Immature natural killer cell (primary cell): ENCODE results near the gene SLC18A2. TPM values are rescaled to one million over a fixed set of nuclear protein-coding genes. Genes with fewer than 3 reads are reported as not detected.

ENCODE experiments used
- DNase-seq, 3 donors: peaks; one replicate each; pipeline ENCODE4 v3.0.0; 2022; ENCODE audit warnings: mixed read lengths in 1 of 3
- H3K27ac Mint-ChIP-seq, 6 donors: one replicate each; pipeline ENCODE4 v1.8.0; 2020; ENCODE audit warnings: mixed read lengths in 6 of 6, mild to moderate bottlenecking in 5 of 6, inconsistent platforms in 4 of 6, moderate library complexity in 3 of 6
- H3K27me3 Mint-ChIP-seq, 3 donors: one replicate each; pipeline ENCODE4 v1.8.0; 2020 to 2021; ENCODE audit warnings: low read depth in 3 of 3, mild to moderate bottlenecking in 3 of 3, mixed read lengths in 3 of 3, moderate library complexity in 3 of 3, inconsistent platforms in 1 of 3
- H3K36me3 Mint-ChIP-seq, 3 donors: one replicate each; pipeline ENCODE4 v1.8.0; 2020; ENCODE audit warnings: mixed read lengths in 3 of 3, inconsistent platforms in 2 of 3, mild to moderate bottlenecking in 2 of 3
- H3K4me1 Mint-ChIP-seq, 2 donors: one replicate each; pipeline ENCODE4 v1.8.0; 2020; ENCODE audit warnings: inconsistent platforms in 2 of 2, mild to moderate bottlenecking in 2 of 2, mixed read lengths in 2 of 2, moderate library complexity in 1 of 2
- H3K4me3 Mint-ChIP-seq, 5 donors: one replicate each; pipeline ENCODE4 v1.8.0; 2020; ENCODE audit warnings: mild to moderate bottlenecking in 5 of 5, mixed read lengths in 5 of 5, inconsistent platforms in 3 of 5, moderate library complexity in 3 of 5
- H3K9me3 Mint-ChIP-seq, 6 donors: one replicate each; pipeline ENCODE4 v1.8.0; 2020; ENCODE audit warnings: mild to moderate bottlenecking in 6 of 6, mixed read lengths in 6 of 6, inconsistent platforms in 4 of 6, moderate library complexity in 3 of 6
- polyA plus RNA-seq, 3 donors: library from polyadenylated mRNA; unstranded; fragments of 300-500 nt; fragmentation: Illumina TruSeq; gene quantifications; one replicate each; pipeline ENCODE4 v1.2.3, GENCODE V29; 2021

The SLC18A2 gene
- polyA plus RNA-seq, 3 donors from 2014 or later = 0.41 TPM; not detected in 2

GRCh38 chr10:117320050-117320665, 79.2 kb downstream of the SLC18A2 start:
- Mint-ChIP-seq H3K4me1 (peaks cover 8 to 16% of the 10 kb centered on the region in 2 donors), H3K36me3 (peaks cover 0 to 7% (median 7%) of the 10 kb centered on the region in 3 donors), H3K9me3 (no peaks in the 10 kb centered on the region), H3K27ac (peak overlapping the region in 1 of 6 donors; percentile 13), H3K4me3 (no peak overlapping the region), H3K27me3 (peaks cover 0 to 2% (median 2%) of the 10 kb centered on the region in 3 donors)
- DNase-seq = no peak

DNA sequence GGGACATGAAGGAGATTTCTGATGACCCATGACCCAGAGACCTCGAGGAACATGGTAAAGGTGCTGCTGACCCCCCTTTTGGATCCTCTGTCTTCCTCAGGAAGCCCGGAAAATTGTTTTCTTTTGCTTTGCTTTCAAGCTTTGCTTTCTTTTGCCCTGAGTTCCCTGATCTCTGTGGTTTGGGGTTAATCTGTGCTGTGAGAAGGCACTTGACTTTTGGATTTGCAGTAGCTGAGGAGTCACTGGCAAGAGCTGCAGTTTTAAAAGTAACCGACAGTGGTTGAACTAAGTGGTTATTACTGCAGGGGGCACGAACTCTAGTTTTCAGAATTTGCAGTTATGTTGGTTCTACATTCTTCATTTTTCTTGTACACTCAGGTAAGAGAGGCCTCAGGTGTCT, 81.3 kb downstream of the SLC18A2 start:
- DNase-seq = no peak
- peaks cover 23 to 32% of the 10 kb centered on the region in 2 donors for H3K4me1 Mint-ChIP-seq
- H3K4me3 Mint-ChIP-seq = no peak overlapping the region
- peaks cover 4 to 13% (median 7%) of the 10 kb centered on the region in 3 donors for H3K36me3 Mint-ChIP-seq
- H3K9me3 Mint-ChIP-seq = no peaks in the 10 kb centered on the region
- peaks cover 2 to 3% (median 2%) of the 10 kb centered on the region in 3 donors for H3K27me3 Mint-ChIP-seq
- H3K27ac Mint-ChIP-seq = peak overlapping the region in 4 of 6 donors; percentile 2 to 68 (median 38)

GRCh38 chr10:117324367-117324766, 83.5 kb downstream of the SLC18A2 start:
- no peak for DNase-seq
- Mint-ChIP-seq H3K4me3 (no peak overlapping the region), H3K27ac (no peak overlapping the region), H3K27me3 (peaks cover 2 to 4% (median 3%) of the 10 kb centered on the region in 3 donors), H3K4me1 (peaks cover 35 to 53% of the 10 kb centered on the region in 2 donors), H3K36me3 (peaks cover 0 to 6% (median 4%) of the 10 kb centered on the region in 3 donors), H3K9me3 (no peaks in the 10 kb centered on the region)

GRCh38 chr10:117327262-117327661, 86.3 kb downstream of the SLC18A2 start:
- H3K9me3 Mint-ChIP-seq = no peaks in the 10 kb centered on the region
- peak in 1 of 3 donors; percentile 15 for DNase-seq
- H3K4me1 Mint-ChIP-seq = peaks cover 41 to 70% of the 10 kb centered on the region in 2 donors
- peaks cover 2 to 7% (median 3%) of the 10 kb centered on the region in 3 donors for H3K27me3 Mint-ChIP-seq
- no peak overlapping the region for H3K27ac Mint-ChIP-seq
- H3K36me3 Mint-ChIP-seq = peaks cover 0 to 9% (median 8%) of the 10 kb centered on the region in 3 donors
- no peak overlapping the region for H3K4me3 Mint-ChIP-seq

Other genes starting within 250 kb of the SLC18A2 start
- gene SHTN1, start 235.9 kb upstream of the SLC18A2 start, polyA plus RNA-seq = under 1 TPM; 0.28 to 0.66 (median 0.55) TPM
- gene VAX1, start 102.8 kb upstream of the SLC18A2 start, polyA plus RNA-seq = not detected
- not detected for gene KCNK18, start 43.6 kb upstream of the SLC18A2 start, polyA plus RNA-seq
- gene PDZD8, start 134.3 kb downstream of the SLC18A2 start, polyA plus RNA-seq = 10 to 100 TPM in 2 of 3 donors, 1 to 10 TPM in 1; 9.7 to 23.7 (median 12.3) TPM